A549 (cell line): Measurements from ENCODE around the gene MRPL58. TPM values are rescaled to one million over a fixed set of nuclear protein-coding genes. Genes with fewer than 3 reads are reported as not detected.
A peak's percentile ranks its signal among the peaks of the same experiment; 100 is the strongest.
"Not testable (repeated sequence)": the region's sequence is repeated elsewhere in the genome, so short reads cannot be mapped to it uniquely, and the experiment has no call there.

Experiments used
- ATAC-seq, 2 experiments: fragments of 200-7000 bp in 1 of 2; fragments of >200 bp in 1 of 2; cut with Nextera tagmentation in 1 of 2; cut with Tn5 transposase in 1 of 2; 3 replicates each; pipeline versions ENCODE4 v1.8.0 to v1.9.1; 2018 to 2020; ENCODE audit warnings: mild to moderate bottlenecking in 1 of 2, moderate library complexity in 1 of 2
- CTCF ChIA-PET: fragments of 300-600 bp; sonication (Branson Sonifier 250); formaldehyde crosslinking; extraction: SDS; loops from one replicate; lab custom pipeline; 2021; ENCODE audit warnings: antibody characterized with exemption, inconsistent platforms; lab: Yijun Ruan, JAX
- POLR2A ChIA-PET: fragments of 350-600 bp; formaldehyde crosslinking; extraction: SDS; loops from one replicate; lab custom pipeline; 2021; ENCODE audit warnings: antibody characterized with exemption, inconsistent platforms; lab: Yijun Ruan, JAX
- DNase-seq, 2 experiments: peaks; one replicate each; pipeline versions ENCODE4 v3.0.0 to v3.0.0-alpha.2; 2011 to 2016; ENCODE audit warnings: low read depth in 1 of 2, low spot score in 1 of 2
- FAIRE-seq: peaks from 2 replicates; lab custom pipeline; 2011; peaks lifted over from hg19 to GRCh38; lab: Jason Lieb, UNC
- H3K27ac ChIP-seq, 2 experiments: fragments of >200 bp; sonication (Bioruptor Twin); formaldehyde crosslinking; 3 replicates each; pipeline ENCODE4 v1.5.1; 2016 to 2017
- H3K4me1 ChIP-seq: fragments of >200 bp; sonication (Bioruptor Twin); formaldehyde crosslinking; 3 replicates; pipeline ENCODE4 v1.6.1; 2016
- H3K4me2 ChIP-seq: fragments of >200 bp; sonication (Bioruptor Twin); formaldehyde crosslinking; 3 replicates; pipeline ENCODE4 v1.6.1; 2016
- H3K4me3 ChIP-seq: fragments of >200 bp; sonication (Bioruptor Twin); formaldehyde crosslinking; 3 replicates; pipeline ENCODE4 v1.5.1; 2016
- H3K9me3 ChIP-seq: fragments of >200 bp; sonication (Bioruptor Twin); formaldehyde crosslinking; 3 replicates; pipeline ENCODE4 v1.6.1; 2016
- ATOH8 ChIP-seq: fragments of 250-450 bp; sonication (Bioruptor Pico); IDR thresholded peaks from 2 replicates; pipeline ENCODE4 v1.5.0; 2020; ENCODE audit warnings: low read depth, mild to moderate bottlenecking, moderate library complexity
- CBX2 ChIP-seq: fragments of 200-600 bp; sonication (generic); IDR thresholded peaks from 2 replicates; pipeline ENCODE4 v1.6.1; 2016; ENCODE audit warnings: low read depth, mild to moderate bottlenecking, borderline replicate concordance
- CEBPB ChIP-seq, 2 experiments: fragments of >200 bp in 1 of 2; sonication (Bioruptor Twin) in 1 of 2; formaldehyde crosslinking in 1 of 2; IDR thresholded peaks; 2 replicates each; pipeline ENCODE4 v1.6.1; 2012 to 2016
- CHD2 ChIP-seq: fragments of 150-350 bp; IDR thresholded peaks from 2 replicates; pipeline ENCODE4 v1.6.1; 2014; ENCODE audit warnings: low read length; ENCODE audit not compliant: partially characterized antibody
- CHD4 ChIP-seq: fragments of 200-600 bp; sonication (generic); IDR thresholded peaks from 2 replicates; pipeline ENCODE4 v1.6.1; 2016; ENCODE audit warnings: antibody characterized with exemption, mild to moderate bottlenecking, borderline replicate concordance
- EHMT2 ChIP-seq: fragments of 200-600 bp; sonication (generic); IDR thresholded peaks from 2 replicates; pipeline ENCODE4 v1.6.1; 2016; ENCODE audit warnings: antibody characterized with exemption, low read depth, mild to moderate bottlenecking, moderate library complexity
- FOSL2 ChIP-seq, 2 experiments: fragments of 450-650 bp in 1 of 2; fragments of >200 bp in 1 of 2; sonication (Bioruptor Twin) in 1 of 2; formaldehyde crosslinking; IDR thresholded peaks; 2 replicates each; pipeline versions ENCODE4 v1.5.0 to v1.6.1; 2016 to 2020; ENCODE audit warnings: mild to moderate bottlenecking in 1 of 2, moderate library complexity in 1 of 2
- HDAC2 ChIP-seq: fragments of 200-600 bp; sonication (generic); IDR thresholded peaks from 2 replicates; pipeline ENCODE4 v1.6.1; 2016
- NFE2L2 ChIP-seq: fragments of 150-350 bp; conservative IDR thresholded peaks from 2 replicates; pipeline ENCODE4 v1.6.1; 2014; ENCODE audit warnings: low read length
- NR3C1 ChIP-seq: fragments of >200 bp; sonication (Bioruptor Twin); formaldehyde crosslinking; IDR thresholded peaks from 3 replicates; pipeline ENCODE4 v1.6.1; 2017
- PHF8 ChIP-seq: fragments of 200-600 bp; sonication (generic); IDR thresholded peaks from 2 replicates; pipeline ENCODE4 v1.6.1; 2016; ENCODE audit warnings: low read depth, mild to moderate bottlenecking, antibody characterized with exemption, moderate library complexity, borderline replicate concordance
- POLR2A ChIP-seq: IDR thresholded peaks from 2 replicates; pipeline ENCODE4 v1.6.1; 2012; ENCODE audit warnings: mild to moderate bottlenecking, low read length
- POLR2AphosphoS2 ChIP-seq: conservative IDR thresholded peaks from 2 replicates; pipeline ENCODE4 v1.6.1; 2012; ENCODE audit warnings: low read length, improper control_type of control experiment, inconsistent platforms
- RAD21 ChIP-seq, 2 experiments: fragments of >200 bp in 1 of 2; sonication (Bioruptor Twin) in 1 of 2; formaldehyde crosslinking in 1 of 2; IDR thresholded peaks in 1 of 2; conservative IDR thresholded peaks in 1 of 2; 2 replicates in 1 of 2; 3 replicates in 1 of 2; pipeline ENCODE4 v1.6.1; 2012 to 2018; ENCODE audit warnings: inconsistent platforms in 1 of 2
- RNF2 ChIP-seq: fragments of 200-600 bp; sonication (generic); IDR thresholded peaks from 2 replicates; pipeline ENCODE4 v1.6.1; 2016; ENCODE audit warnings: low read depth, mild to moderate bottlenecking, antibody characterized with exemption, moderate library complexity, borderline replicate concordance
- TFCP2L1 ChIP-seq: fragments of 250-450 bp; sonication (Bioruptor Pico); IDR thresholded peaks from 2 replicates; pipeline ENCODE4 v1.5.0; 2021; ENCODE audit warnings: mild to moderate bottlenecking
- TP53 ChIP-seq: fragments of 250-450 bp; sonication (Bioruptor Pico); IDR thresholded peaks from 2 replicates; pipeline ENCODE4 v1.5.0; 2021; ENCODE audit warnings: mild to moderate bottlenecking, moderate library complexity
- ZC3H11A ChIP-seq: fragments of 450-650 bp; IDR thresholded peaks from 2 replicates; pipeline ENCODE4 v1.6.1; 2014; ENCODE audit warnings: antibody characterized with exemption, mild to moderate bottlenecking
- ZNF302 ChIP-seq: fragments of 250-450 bp; sonication (Bioruptor Pico); IDR thresholded peaks from 2 replicates; pipeline ENCODE4 v1.9.0; 2021; ENCODE audit warnings: inconsistent platforms, mild to moderate bottlenecking, moderate library complexity
- ZSCAN20 ChIP-seq: fragments of 250-450 bp; sonication (Bioruptor Pico); IDR thresholded peaks from 2 replicates; pipeline ENCODE4 v1.8.0; 2022; ENCODE audit warnings: mild to moderate bottlenecking, moderate library complexity
- WGBS: methylation state at CpG from one replicate; pipeline ENCODE4 v1.1.6; 2017; ENCODE audit errors: missing lambda C conversion rate; 5-methylcytosine and 5-hydroxymethylcytosine counted together
- polyA plus RNA-seq, 4 experiments: library from polyadenylated mRNA; depleted of rRNA in 3 of 4; stranded (reverse); fragments of >200 nt; fragmentation: RNase III in 1 of 4; extraction: RNeasy Plus Mini Kit Qiagen cat#74134 plus additional on column Dnase treatment in 1 of 4; gene quantifications; 2 replicates in 3 of 4; 3 replicates in 1 of 4; pipeline ENCODE4 v1.2.3, GENCODE V29; 2011 to 2017
- TF ChIP-seq, protein P1 (sequence below): fragments of >200 bp; sonication (Bioruptor Twin); formaldehyde crosslinking; IDR thresholded peaks from 3 replicates; pipeline ENCODE4 v1.5.1; 2016
- TF ChIP-seq, protein P2 (sequence below): fragments of 200-600 bp; sonication (generic); IDR thresholded peaks from 2 replicates; pipeline ENCODE4 v1.6.1; 2016; ENCODE audit warnings: antibody characterized with exemption, mild to moderate bottlenecking, moderate library complexity

The MRPL58 gene
- polyA plus RNA-seq, 2 of the 4 experiments (the other 2 are of a cell fraction): 89.4 to 127 TPM

- Histone ChIP-seq H3K4me2 (no peak overlapping the region), H3K4me1 (peaks cover 16% of the 10 kb centered on the region), H3K9me3 (no peaks in the 10 kb centered on the region), H3K27ac (no peak overlapping the region), H3K4me3 (no peak overlapping the region)
- no peak for ATAC-seq
- WGBS: 96% methylated on average over 7 of the region's 7 CpGs
- ChIA-PET CTCF (interaction anchor here (1.0 kb wide), 1 partner anchor 87 kb away, joined by 3 read pairs; no protein-coding TSS in a partner anchor), POLR2A (no interaction called here)
- no peak for DNase-seq
- FAIRE-seq: no peak
- TF ChIP-seq PHF8: no peak
- TF ChIP-seq NFE2L2: no peak
These were observed 32.2 kb downstream of the MRPL58 start for GRCh38 chr17:75044716-75045115.

- ChIA-PET CTCF (interaction anchor here (0.8 to 81.8 kb wide), 4 partner anchors 10 to 84 kb away, joined by 3 to 3429 read pairs (median 14); partner anchors contain the start of genes ARMC7 and NT5C), POLR2A (interaction anchor here (1.0 to 2.7 kb wide), 4 partner anchors 11 to 63 kb away, joined by 3 to 21 read pairs (median 8); partner anchors contain the start of genes ARMC7 and MRPL58)
- not testable (repeated sequence) for FAIRE-seq, DNase-seq, H3K9me3 ChIP-seq, ATAC-seq
- WGBS: 33% methylated on average over 25 of the region's 25 CpGs
- H3K4me3 ChIP-seq: peak overlapping the region; percentile 94
- H3K4me2 ChIP-seq: peak overlapping the region; percentile 88
- TF ChIP-seq CEBPB (IDR thresholded peaks at IDR 0.05): peak in 1 of 2 experiments; percentile 43; a peak in 1 of 4 replicates
- peak overlapping the region; percentile 93 to 97 for H3K27ac ChIP-seq
- H3K4me1 ChIP-seq: peaks cover 16% of the 10 kb centered on the region
These were observed 33.5 kb downstream of the MRPL58 start for GRCh38 chr17:75045946-75046406.

GRCh38 chr17:75046407-75047289 lies 34.2 kb downstream of the MRPL58 start, which contains the start of the genes ATP5PD and KCTD2:
Gene ATP5PD, minus strand, starts transcription at chr17:75046969. Its CDS starts 4,319 bp downstream, at chr17:75042650.
Gene KCTD2, plus strand, starts transcription at chr17:75047225. Its CDS starts 26 bp downstream, at chr17:75047251.
- Histone ChIP-seq H3K4me2 (peak within 1 kb of the TSS; percentile 97), H3K9me3 (no peaks in the 10 kb centered on the region), H3K4me3 (peak within 1 kb of the TSS; percentile 94), H3K27ac (peak within 1 kb of the TSS; percentile 93 to 97), H3K4me1 (peaks cover 16% of the 10 kb centered on the region)
- WGBS: 1% methylated on average over 34 of the region's 72 CpGs
- POLR2A ChIA-PET: interaction anchor here (0.6 to 2.7 kb wide), 10 partner anchors 10 to 63 kb away, joined by 3 to 21 read pairs (median 4); partner anchors contain the start of genes ARMC7, MRPL58 and SLC16A5
- DNase-seq (peak; percentile 98 to 99), ATAC-seq (peak; percentile 98 to 99), FAIRE-seq (peak; percentile 68)
- CTCF ChIA-PET: interaction anchor here (0.8 to 81.8 kb wide), 6 partner anchors 11 to 85 kb away, joined by 3 to 3429 read pairs (median 6); partner anchors contain the start of genes ARMC7, NT5C and SLC16A5
- TF ChIP-seq RAD21 (conservative IDR thresholded peaks at IDR 0.05 in 1 of 2, IDR thresholded peaks at IDR 0.05 in 1 of 2) (0 out of 5 replicates have a peak, but pooled peaks of 1 of the 2 experiments have one; percentile 21), EHMT2 (no peak), ZSCAN20 (no peak), POLR2AphosphoS2 (no peak), HDAC2 (no peak), CBX2 (no peak), CHD4 (no peak), RNF2 (no peak), CHD2 (no peak), NR3C1 (no peak), CEBPB (IDR thresholded peaks at IDR 0.05) (peak in 1 of 2 experiments; percentile 75; a peak in 2 of 4 replicates), TFCP2L1 (CRISPR knock-in tag) (no peak), ATOH8 (CRISPR knock-in tag) (no peak), TP53 (no peak), ZNF302 (CRISPR knock-in tag) (no peak), ZC3H11A (no peak), FOSL2 (IDR thresholded peaks at IDR 0.05) (no peak), FOSL2 (CRISPR knock-in tag; IDR thresholded peaks at IDR 0.05) (0 out of 2 replicates have a peak, but pooled peaks have one; percentile 21), POLR2A (peak; percentile 90)
- TF ChIP-seq, protein P1, sequence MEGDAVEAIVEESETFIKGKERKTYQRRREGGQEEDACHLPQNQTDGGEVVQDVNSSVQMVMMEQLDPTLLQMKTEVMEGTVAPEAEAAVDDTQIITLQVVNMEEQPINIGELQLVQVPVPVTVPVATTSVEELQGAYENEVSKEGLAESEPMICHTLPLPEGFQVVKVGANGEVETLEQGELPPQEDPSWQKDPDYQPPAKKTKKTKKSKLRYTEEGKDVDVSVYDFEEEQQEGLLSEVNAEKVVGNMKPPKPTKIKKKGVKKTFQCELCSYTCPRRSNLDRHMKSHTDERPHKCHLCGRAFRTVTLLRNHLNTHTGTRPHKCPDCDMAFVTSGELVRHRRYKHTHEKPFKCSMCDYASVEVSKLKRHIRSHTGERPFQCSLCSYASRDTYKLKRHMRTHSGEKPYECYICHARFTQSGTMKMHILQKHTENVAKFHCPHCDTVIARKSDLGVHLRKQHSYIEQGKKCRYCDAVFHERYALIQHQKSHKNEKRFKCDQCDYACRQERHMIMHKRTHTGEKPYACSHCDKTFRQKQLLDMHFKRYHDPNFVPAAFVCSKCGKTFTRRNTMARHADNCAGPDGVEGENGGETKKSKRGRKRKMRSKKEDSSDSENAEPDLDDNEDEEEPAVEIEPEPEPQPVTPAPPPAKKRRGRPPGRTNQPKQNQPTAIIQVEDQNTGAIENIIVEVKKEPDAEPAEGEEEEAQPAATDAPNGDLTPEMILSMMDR: no peak
- TF ChIP-seq, protein P2, sequence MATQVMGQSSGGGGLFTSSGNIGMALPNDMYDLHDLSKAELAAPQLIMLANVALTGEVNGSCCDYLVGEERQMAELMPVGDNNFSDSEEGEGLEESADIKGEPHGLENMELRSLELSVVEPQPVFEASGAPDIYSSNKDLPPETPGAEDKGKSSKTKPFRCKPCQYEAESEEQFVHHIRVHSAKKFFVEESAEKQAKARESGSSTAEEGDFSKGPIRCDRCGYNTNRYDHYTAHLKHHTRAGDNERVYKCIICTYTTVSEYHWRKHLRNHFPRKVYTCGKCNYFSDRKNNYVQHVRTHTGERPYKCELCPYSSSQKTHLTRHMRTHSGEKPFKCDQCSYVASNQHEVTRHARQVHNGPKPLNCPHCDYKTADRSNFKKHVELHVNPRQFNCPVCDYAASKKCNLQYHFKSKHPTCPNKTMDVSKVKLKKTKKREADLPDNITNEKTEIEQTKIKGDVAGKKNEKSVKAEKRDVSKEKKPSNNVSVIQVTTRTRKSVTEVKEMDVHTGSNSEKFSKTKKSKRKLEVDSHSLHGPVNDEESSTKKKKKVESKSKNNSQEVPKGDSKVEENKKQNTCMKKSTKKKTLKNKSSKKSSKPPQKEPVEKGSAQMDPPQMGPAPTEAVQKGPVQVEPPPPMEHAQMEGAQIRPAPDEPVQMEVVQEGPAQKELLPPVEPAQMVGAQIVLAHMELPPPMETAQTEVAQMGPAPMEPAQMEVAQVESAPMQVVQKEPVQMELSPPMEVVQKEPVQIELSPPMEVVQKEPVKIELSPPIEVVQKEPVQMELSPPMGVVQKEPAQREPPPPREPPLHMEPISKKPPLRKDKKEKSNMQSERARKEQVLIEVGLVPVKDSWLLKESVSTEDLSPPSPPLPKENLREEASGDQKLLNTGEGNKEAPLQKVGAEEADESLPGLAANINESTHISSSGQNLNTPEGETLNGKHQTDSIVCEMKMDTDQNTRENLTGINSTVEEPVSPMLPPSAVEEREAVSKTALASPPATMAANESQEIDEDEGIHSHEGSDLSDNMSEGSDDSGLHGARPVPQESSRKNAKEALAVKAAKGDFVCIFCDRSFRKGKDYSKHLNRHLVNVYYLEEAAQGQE: no peak
